NCI-H69 (cell line): Measurements from ENCODE around the gene RFC4.

Experiments used
- DNase-seq: peaks from one replicate; lab custom pipeline; 2025; lab: John Stamatoyannopoulos, UW

The RFC4 gene

GRCh38 chr3:186786922-186787321 is 19.4 kb downstream of the RFC4 start:
- DNase-seq: no peak

- no peak for DNase-seq
These were observed 20.7 kb downstream of the RFC4 start for GRCh38 chr3:186785495-186786018.

DNA sequence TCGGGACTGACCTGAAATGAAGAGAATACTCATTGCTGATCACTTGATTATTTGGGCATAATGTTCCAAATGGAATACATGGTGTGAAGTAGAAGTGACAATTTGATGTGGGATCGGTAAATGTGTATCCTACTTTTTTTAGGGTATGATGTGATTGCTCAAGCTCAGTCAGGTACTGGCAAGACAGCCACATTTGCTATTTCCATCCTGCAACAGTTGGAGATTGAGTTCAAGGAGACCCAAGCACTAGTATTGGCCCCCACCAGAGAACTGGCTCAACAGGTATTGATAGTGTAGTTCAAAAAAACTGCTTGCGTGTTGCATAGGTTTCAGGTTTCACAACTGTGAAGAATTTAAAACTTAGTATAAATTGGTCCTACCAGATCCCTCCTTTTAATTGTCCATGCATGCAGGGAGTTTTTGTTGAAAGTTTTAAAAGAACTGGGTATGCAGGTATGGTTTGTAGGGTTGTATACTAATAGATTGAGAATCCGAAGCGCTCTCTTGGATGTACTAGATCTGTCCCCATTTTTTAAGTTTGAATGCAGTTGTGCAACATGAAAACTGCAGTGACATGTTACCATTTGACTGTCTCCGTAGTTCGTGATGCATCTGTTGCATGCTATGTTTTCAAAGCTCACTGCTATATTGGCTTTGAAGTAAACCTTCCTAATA is 21.3 kb downstream of the RFC4 start:
- no peak for DNase-seq

DNA sequence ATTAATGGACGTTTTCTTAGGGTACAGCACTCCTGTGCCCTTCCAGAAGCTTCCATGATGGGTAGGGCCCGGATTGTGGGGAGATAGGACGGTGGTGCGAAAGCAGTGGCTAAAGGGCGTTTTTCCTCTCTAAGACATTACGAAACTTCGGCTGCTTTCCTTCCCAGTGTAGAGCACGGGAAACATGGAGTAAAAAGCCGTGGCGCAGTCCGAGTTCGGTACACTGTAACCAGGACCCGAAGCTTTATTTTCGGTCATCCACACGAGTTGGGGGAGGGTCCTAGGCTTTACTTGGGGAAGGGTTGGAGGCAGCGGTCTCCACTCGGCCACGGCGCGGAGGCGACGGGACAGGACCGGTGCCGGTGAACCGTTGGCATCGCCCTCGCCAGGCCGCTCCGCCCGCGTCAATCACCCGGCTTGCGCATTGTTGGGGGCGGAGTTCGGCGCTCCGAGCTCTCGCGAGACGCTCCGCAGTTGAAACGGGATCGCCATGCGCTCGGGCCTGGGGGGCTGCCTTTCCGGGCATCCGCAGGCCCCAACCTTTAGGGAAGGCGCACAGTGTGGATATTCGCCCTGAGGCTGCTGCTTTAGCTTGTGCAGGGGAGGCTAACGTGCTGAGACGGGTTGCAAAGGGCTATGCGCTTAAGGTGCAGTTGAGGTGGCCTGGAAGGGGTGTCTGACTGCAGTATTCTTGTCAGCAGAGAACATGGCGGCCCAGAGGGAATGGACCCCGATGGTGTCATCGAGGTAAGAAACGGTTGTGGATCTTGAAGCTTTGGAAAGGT is 22.4 kb downstream of the RFC4 start:
- DNase-seq: peak; percentile 84

DNA sequence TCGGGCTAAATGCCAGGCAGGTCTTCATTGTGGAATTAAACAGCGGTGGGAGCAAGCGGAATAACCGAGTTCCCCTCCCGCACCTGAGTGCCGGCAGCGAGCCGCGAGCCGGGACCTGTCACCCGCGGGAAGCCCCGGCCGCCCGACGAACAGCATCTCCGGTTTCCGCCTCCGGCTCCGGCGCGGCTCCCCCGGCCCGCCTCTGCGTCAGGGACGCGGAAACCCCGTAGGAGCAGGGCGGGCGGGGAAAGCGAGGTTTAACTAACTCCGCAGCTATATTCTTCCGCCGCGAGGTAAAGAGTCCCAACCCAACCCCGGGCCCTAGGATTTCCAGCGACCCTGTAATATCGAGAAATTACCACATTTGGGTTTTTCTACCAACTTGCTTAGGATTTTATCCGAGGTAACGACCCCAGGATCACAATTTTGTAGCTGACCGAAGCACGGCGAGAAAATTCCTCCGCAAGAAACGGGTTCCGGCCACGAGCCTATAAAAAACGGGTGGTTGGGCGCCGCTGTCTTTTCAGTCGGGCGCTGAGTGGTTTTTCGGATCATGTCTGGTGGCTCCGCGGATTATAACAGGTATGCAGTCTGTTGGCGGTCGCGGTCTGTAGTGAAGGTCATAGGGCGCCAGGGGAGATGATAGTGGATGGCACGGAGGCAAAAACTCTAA is 23.1 kb downstream of the RFC4 start, which contains the start of gene EIF4A2:
EIF4A2 (plus strand) TSS at position 520 of the 673 bp plus-strand sequence; CDS start at position 554, 34 bp downstream.
- peak; percentile 96 for DNase-seq

DNA sequence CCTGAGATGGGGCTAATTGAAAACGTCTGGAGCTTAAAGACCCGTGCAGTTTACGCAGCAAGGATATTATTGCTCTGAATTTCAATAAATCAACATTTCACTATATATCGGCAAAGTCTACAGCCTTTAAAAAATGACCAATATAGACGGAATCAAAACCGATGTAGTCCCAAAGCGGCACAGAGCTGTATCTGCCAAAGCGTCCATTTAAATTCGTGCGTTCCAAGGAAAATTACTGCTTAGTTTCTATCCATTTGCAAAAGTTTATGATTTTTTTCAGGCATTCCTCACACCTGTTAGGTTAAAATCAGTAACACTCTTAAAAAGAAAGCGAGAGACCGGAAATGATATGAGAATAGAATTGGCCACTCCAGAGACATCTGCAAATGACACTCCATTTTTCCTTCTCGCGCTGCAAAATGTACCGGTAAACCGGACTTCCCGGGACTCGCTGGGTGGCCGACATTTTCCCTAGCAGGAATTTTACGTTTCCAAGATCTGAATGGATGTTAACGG is 23.7 kb downstream of the RFC4 start:
- DNase-seq: no peak

- no peak for DNase-seq
These were observed 27.1 kb downstream of the RFC4 start for GRCh38 chr3:186779204-186779603.

DNA sequence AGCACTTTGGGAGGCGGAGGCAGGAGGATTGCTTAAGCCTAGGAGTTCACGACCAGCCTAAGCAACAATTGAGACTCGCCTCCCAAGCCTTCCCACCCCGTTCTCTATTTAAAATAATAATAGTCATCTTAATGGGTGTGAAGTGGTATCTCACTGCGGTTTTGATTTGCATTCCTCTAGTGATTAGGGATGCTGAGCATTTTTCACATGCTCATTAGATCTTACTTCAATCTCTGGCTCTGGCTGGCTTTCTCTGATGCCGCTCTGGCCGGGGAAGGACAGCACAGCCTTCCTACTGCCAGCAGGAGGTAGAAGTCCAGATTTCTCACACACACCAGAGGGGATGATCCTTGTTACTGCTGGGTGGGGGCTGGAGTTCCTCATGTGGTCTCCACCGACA is 30.3 kb downstream of the RFC4 start:
- DNase-seq: no peak

DNA sequence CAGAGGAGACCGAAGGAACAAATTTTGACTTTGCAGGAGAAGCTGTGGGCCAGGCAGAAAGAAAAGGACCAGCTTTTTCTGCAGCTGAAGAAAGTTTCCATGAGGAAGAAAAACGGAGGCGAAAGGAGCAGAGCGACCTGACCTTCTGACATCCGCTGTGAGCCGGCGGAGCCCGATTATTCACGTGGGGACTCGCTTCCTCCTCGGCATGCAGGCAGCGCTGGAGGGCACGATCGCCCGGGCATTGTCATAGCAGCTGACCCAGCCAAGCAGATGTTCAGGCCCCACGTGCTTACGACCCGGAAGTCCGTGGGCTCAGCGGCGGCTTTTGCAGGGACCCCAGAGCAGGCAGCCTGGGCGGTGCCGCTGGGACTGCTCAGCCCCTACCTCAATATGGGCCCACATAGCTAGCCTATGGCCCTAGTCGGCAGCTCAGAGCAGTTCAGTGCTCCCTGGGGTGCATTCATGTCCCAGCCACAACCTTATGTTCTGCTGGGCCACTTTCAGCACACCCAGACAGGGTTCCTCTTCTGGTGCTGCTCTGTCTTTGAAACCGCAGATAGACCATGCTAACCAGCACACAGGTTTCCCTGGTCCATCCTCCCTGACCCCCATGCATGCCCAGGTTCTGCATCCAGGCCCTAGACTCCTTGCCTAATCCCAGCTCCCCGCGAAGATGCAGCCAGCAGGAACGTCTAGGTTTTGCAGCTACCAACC is 33.4 kb downstream of the RFC4 start:
- peak; percentile 35 for DNase-seq

GRCh38 chr3:186772281-186772694 is 34.0 kb downstream of the RFC4 start:
- DNase-seq: no peak

- no peak for DNase-seq
These were observed 45.3 kb downstream of the RFC4 start for GRCh38 chr3:186760897-186761447.

GRCh38 chr3:186760141-186760833 is 46.0 kb downstream of the RFC4 start:
- no peak for DNase-seq

DNA sequence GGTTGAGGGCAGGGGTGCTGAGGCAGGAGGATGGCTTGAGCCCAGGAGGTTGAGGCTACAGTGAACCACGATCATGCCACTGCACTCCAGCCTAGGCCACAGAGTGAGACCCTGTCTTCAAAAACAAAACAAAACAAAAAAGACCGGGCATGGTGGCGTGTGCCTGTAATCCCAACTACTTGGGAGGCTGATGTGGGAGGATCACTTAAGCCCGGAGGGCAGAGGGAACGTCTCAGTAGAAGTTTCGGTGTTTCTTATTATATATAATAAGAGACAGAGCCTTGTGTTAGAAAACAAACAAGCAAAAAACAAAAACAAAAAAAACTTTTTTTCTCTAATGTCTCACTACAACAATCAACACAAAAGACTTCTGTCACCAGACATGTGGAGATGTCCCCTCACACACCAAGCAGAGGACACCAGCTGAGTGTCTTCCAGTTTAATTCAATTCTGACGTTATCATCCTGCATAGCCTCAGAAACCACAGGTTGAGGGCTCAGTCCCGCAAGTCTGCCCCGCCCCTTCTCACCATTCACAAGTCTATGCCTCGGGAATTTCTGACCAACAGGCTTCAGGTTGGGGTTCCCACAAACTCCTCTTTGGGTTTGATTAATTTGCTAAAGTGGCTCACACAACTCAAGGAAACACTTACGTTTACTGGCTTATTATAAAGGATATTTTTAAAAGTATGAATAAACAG is 46.9 kb downstream of the RFC4 start:
- no peak for DNase-seq

- DNase-seq: no peak
These were observed 48.5 kb downstream of the RFC4 start for GRCh38 chr3:186757686-186758220.

DNA sequence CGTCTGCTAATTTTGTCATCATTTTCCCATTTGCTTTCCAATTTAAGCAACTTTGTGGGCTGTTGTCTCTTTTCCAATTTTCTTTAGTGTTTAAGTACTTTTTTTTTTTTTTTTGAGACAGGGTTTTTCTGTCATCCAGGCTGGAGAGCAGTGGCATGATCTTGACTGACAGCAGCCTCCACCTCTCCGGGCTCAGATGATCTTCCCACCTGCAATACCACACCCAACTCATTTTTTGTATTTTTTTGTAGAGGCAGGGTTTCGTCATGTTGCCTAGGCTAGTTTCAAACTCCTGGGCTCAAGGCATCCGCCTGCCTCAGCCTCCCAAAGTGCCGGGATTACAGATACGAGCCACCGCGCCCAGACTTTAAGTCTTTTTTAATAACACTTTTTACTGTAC is 49.1 kb downstream of the RFC4 start:
- DNase-seq: no peak

DNA sequence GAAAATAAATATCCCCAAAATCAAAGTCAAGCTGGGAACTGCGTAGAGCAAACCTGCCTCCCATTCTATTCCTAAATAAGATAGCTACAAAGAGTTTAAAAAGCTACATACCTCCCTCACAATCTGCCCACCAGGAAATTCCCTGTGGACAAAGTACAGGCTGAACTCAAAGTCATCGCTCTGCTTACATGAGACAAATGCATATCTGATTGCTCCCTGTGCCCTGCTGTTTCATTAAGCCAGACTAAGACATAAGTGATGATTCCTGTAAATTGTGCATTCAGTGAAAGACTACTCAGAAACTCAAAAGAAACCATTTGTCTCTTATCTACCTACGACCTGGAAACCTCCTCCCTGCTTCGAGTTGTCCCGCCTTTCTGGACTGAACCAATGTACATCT is 51.4 kb downstream of the RFC4 start:
- DNase-seq: no peak

DNA sequence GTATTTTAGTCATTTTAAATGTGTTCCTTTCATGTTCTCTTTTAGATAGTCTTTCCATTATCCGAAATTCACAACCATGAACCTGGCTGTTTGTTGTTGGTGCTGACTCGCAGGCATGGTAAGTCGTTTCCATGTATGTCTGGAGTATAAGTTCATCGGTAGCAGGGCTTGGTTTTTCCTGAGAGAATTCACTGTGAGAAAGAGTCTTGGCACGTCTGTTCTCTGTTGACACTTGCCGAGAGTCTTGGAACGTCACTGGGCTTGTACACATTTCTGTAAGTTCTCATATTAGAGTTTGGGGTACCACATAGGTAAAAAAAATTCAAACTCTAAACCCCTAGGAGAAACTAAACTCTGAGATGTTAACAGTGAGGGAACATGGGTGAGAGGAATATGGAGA is 52.3 kb downstream of the RFC4 start:
- DNase-seq: no peak

DNA sequence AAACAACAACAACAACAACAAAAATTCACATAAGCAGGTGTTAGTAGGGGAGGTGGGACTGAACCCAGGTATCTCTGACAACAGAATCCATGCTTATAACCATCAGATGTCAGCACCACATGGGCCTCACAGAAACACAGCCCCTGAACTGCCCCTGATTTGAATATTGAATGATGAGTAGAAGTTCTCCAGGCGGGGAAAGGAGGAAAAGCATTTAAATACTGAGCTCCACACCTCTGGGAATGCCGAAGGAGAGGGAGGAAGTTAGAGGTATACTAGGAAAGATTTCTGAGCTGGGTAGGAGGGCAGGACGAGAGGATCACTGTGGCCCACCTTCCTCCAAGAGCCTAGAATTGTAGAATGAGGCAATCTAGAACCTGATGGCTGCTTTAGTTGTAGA is 54.8 kb downstream of the RFC4 start:
- DNase-seq: no peak

DNA sequence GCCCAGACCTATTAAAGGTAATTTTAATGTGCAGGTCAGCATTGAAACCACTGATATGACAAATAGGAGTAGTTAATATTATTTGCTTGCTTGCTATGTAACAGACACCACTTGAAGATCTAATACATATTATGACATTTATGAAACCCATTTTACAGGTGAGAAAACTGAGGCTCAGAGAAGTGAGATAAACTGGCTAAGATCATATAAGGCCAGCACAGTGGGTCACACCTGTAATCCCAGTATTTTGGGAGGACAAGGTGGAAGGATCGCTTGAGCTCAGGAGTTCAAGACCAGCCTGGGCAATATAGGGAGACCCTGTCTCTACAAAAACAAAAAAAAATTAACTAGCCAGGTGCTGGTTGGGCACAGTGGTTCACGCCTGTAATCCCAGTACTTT is 56.0 kb downstream of the RFC4 start:
- DNase-seq: no peak

- peak; percentile 40 for DNase-seq
These were observed 60.3 kb downstream of the RFC4 start for GRCh38 chr3:186746008-186746407.
